A549 (cell line): ENCODE measurements around the gene ZNF692.

ENCODE experiments used
- CHD2 ChIP-seq: fragments of 150-350 bp; IDR thresholded peaks from 2 replicates; pipeline ENCODE4 v1.6.1; 2014; ENCODE audit warnings: low read length; ENCODE audit not compliant: partially characterized antibody
- ESRRA ChIP-seq: fragments of 150-350 bp; IDR thresholded peaks from 2 replicates; pipeline ENCODE4 v1.6.1; 2014; ENCODE audit warnings: mild to moderate bottlenecking, low read length, borderline replicate concordance
- FOXS1 ChIP-seq: fragments of 250-450 bp; sonication (Bioruptor Pico); IDR thresholded peaks from 2 replicates; pipeline ENCODE4 v1.5.0; 2020; ENCODE audit warnings: mild to moderate bottlenecking, moderate library complexity
- KDM1A ChIP-seq: fragments of 200-600 bp; sonication (generic); IDR thresholded peaks from 2 replicates; pipeline ENCODE4 v1.6.1; 2016; ENCODE audit warnings: low read depth, mild to moderate bottlenecking
- MAZ ChIP-seq: fragments of 150-350 bp; IDR thresholded peaks from 2 replicates; pipeline ENCODE4 v1.6.1; 2014; ENCODE audit warnings: antibody characterized with exemption, low read depth, low read length, borderline replicate concordance
- NR3C1 ChIP-seq: fragments of >200 bp; sonication (Bioruptor Twin); formaldehyde crosslinking; IDR thresholded peaks from 3 replicates; pipeline ENCODE4 v1.6.1; 2017
- POLR2A ChIP-seq: IDR thresholded peaks from 2 replicates; pipeline ENCODE4 v1.6.1; 2012; ENCODE audit warnings: mild to moderate bottlenecking, low read length
- RAD21 ChIP-seq, 2 experiments: fragments of >200 bp in 1 of 2; sonication (Bioruptor Twin) in 1 of 2; formaldehyde crosslinking in 1 of 2; IDR thresholded peaks in 1 of 2; conservative IDR thresholded peaks in 1 of 2; 2 replicates in 1 of 2; 3 replicates in 1 of 2; pipeline ENCODE4 v1.6.1; 2012 to 2018; ENCODE audit warnings: inconsistent platforms in 1 of 2
- TF ChIP-seq, protein P1 (sequence below): IDR thresholded peaks from 2 replicates; pipeline ENCODE4 v1.6.1; 2012; ENCODE audit warnings: low read depth, borderline replicate concordance
- TF ChIP-seq, protein P2 (sequence below): fragments of >200 bp; sonication (Bioruptor Twin); formaldehyde crosslinking; IDR thresholded peaks from 3 replicates; pipeline ENCODE4 v1.5.1; 2016
- TF ChIP-seq, protein P3 (sequence below): fragments of 200-600 bp; sonication (generic); IDR thresholded peaks from 2 replicates; pipeline ENCODE4 v1.6.1; 2016; ENCODE audit warnings: antibody characterized with exemption, mild to moderate bottlenecking, moderate library complexity
- TF ChIP-seq, protein P4 (sequence below): fragments of 450-650 bp; IDR thresholded peaks from 2 replicates; pipeline ENCODE4 v1.6.1; 2014; ENCODE audit warnings: antibody characterized with exemption

DNA sequence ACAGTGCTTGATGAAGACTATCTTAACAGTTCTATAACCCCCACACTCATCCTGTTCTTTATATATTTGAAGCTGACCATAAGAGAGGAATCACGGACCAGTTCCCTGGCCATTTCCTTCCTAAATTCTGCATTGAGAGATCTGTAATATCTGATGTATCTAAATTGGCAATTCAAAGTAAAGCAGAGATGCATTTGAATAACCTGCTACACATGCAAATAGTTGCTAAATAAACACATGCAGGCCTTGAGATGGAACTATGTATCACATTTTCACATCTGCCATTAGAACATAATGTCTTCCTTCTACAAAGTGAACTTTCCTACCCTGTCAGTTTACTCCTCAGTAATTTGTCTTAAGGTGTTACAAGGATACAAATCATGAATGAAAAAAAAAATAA lies 26.8 kb upstream of the ZNF692 start:
- TF ChIP-seq FOXS1 = no peak
- TF ChIP-seq, protein P1, sequence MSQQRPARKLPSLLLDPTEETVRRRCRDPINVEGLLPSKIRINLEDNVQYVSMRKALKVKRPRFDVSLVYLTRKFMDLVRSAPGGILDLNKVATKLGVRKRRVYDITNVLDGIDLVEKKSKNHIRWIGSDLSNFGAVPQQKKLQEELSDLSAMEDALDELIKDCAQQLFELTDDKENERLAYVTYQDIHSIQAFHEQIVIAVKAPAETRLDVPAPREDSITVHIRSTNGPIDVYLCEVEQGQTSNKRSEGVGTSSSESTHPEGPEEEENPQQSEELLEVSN = no peak
- TF ChIP-seq, protein P2, sequence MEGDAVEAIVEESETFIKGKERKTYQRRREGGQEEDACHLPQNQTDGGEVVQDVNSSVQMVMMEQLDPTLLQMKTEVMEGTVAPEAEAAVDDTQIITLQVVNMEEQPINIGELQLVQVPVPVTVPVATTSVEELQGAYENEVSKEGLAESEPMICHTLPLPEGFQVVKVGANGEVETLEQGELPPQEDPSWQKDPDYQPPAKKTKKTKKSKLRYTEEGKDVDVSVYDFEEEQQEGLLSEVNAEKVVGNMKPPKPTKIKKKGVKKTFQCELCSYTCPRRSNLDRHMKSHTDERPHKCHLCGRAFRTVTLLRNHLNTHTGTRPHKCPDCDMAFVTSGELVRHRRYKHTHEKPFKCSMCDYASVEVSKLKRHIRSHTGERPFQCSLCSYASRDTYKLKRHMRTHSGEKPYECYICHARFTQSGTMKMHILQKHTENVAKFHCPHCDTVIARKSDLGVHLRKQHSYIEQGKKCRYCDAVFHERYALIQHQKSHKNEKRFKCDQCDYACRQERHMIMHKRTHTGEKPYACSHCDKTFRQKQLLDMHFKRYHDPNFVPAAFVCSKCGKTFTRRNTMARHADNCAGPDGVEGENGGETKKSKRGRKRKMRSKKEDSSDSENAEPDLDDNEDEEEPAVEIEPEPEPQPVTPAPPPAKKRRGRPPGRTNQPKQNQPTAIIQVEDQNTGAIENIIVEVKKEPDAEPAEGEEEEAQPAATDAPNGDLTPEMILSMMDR = no peak
- TF ChIP-seq ESRRA = no peak
- TF ChIP-seq POLR2A = no peak
- TF ChIP-seq, protein P3, sequence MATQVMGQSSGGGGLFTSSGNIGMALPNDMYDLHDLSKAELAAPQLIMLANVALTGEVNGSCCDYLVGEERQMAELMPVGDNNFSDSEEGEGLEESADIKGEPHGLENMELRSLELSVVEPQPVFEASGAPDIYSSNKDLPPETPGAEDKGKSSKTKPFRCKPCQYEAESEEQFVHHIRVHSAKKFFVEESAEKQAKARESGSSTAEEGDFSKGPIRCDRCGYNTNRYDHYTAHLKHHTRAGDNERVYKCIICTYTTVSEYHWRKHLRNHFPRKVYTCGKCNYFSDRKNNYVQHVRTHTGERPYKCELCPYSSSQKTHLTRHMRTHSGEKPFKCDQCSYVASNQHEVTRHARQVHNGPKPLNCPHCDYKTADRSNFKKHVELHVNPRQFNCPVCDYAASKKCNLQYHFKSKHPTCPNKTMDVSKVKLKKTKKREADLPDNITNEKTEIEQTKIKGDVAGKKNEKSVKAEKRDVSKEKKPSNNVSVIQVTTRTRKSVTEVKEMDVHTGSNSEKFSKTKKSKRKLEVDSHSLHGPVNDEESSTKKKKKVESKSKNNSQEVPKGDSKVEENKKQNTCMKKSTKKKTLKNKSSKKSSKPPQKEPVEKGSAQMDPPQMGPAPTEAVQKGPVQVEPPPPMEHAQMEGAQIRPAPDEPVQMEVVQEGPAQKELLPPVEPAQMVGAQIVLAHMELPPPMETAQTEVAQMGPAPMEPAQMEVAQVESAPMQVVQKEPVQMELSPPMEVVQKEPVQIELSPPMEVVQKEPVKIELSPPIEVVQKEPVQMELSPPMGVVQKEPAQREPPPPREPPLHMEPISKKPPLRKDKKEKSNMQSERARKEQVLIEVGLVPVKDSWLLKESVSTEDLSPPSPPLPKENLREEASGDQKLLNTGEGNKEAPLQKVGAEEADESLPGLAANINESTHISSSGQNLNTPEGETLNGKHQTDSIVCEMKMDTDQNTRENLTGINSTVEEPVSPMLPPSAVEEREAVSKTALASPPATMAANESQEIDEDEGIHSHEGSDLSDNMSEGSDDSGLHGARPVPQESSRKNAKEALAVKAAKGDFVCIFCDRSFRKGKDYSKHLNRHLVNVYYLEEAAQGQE = no peak
- no peak for TF ChIP-seq MAZ
- TF ChIP-seq CHD2 = no peak
- no peak for TF ChIP-seq RAD21 (conservative IDR thresholded peaks at IDR 0.05 in 1 of 2, IDR thresholded peaks at IDR 0.05 in 1 of 2)
- no peak for TF ChIP-seq NR3C1
- TF ChIP-seq, protein P4, sequence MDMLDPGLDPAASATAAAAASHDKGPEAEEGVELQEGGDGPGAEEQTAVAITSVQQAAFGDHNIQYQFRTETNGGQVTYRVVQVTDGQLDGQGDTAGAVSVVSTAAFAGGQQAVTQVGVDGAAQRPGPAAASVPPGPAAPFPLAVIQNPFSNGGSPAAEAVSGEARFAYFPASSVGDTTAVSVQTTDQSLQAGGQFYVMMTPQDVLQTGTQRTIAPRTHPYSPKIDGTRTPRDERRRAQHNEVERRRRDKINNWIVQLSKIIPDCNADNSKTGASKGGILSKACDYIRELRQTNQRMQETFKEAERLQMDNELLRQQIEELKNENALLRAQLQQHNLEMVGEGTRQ = no peak
- TF ChIP-seq KDM1A = no peak
